GM12864 (cell line): ENCODE data around the gene PTGR3.

Source experiments
- DNase-seq: peaks from one replicate; pipeline ENCODE4 v3.0.0-alpha.2; 2011; ENCODE audit warnings: low read depth
- H3K4me3 ChIP-seq: 2 replicates; pipeline ENCODE4 v1.5.1; 2011; ENCODE audit warnings: mild to moderate bottlenecking, low read depth, low read length, control low read depth
- CTCF ChIP-seq: IDR thresholded peaks from 2 replicates; pipeline ENCODE4 v1.5.1; 2011; ENCODE audit warnings: low read depth, mild to moderate bottlenecking, moderate library complexity, low read length, control low read depth, inconsistent platforms; ENCODE audit errors: missing control alignments

PTGR3 gene

GRCh38 chr18:75211626-75211952 is 2.6 kb upstream of the PTGR3 start:
- TF ChIP-seq CTCF: no peak
- DNase-seq: no peak
- peak overlapping the region; percentile 64 for H3K4me3 ChIP-seq

GRCh38 chr18:75211002-75211621 is 2.2 kb upstream of the PTGR3 start:
- no peak for TF ChIP-seq CTCF
- no peak for DNase-seq
- H3K4me3 ChIP-seq: peak overlapping the region; percentile 99

GRCh38 chr18:75210274-75211001 is 1.5 kb upstream of the PTGR3 start, which contains the start of gene TSHZ1:
Gene TSHZ1 (plus strand): TSS chr18:75210797. CDS start chr18:75211877, 1,080 bp downstream.
- DNase-seq: peak; percentile 73
- H3K4me3 ChIP-seq: peak within 1 kb of the TSS; percentile 99
- TF ChIP-seq CTCF: no peak

- DNase-seq: no peak
- TF ChIP-seq CTCF: no peak
- H3K4me3 ChIP-seq: peak overlapping the region; percentile 99
Measured at GRCh38 chr18:75209951-75210258, 966 bp upstream of the PTGR3 start.

GRCh38 chr18:75208836-75209128 is 157 bp downstream of the PTGR3 start:
- H3K4me3 ChIP-seq: peak overlapping the region; percentile 99
- no peak for DNase-seq
- no peak for TF ChIP-seq CTCF

GRCh38 chr18:75208155-75208835 is 644 bp downstream of the PTGR3 start:
- TF ChIP-seq CTCF: peak; percentile 8
- no peak for DNase-seq

More at GRCh38 chr18:75208155-75208835, 644 bp downstream of the PTGR3 start:
- H3K4me3 ChIP-seq: peak overlapping the region; percentile 99
